ACC112 (cell line): ENCODE results near the gene CACNG1.

ENCODE experiments used
- H2AFZ ChIP-seq: fragments of 200-600 bp; sonication (generic); one replicate; pipeline ENCODE4 v1.6.0; 2017; ENCODE audit warnings: antibody characterized with exemption, low read length; ENCODE audit not compliant: unreplicated experiment
- H3K27ac ChIP-seq: fragments of 200-600 bp; sonication (generic); 2 replicates; pipeline ENCODE4 v1.5.1; 2014; ENCODE audit warnings: low read depth, mild to moderate bottlenecking, antibody characterized with exemption, low read length, moderate library complexity
- H3K27me3 ChIP-seq: fragments of 200-600 bp; sonication (generic); 2 replicates; pipeline ENCODE4 v1.6.1; 2014; ENCODE audit warnings: mild to moderate bottlenecking, antibody characterized with exemption, low read length, moderate library complexity, mixed read lengths; ENCODE audit not compliant: insufficient read depth
- H3K36me3 ChIP-seq: fragments of 200-600 bp; sonication (generic); 2 replicates; pipeline ENCODE4 v1.6.1; 2016; ENCODE audit warnings: mild to moderate bottlenecking, antibody characterized with exemption, low read length, moderate library complexity, mixed read lengths; ENCODE audit not compliant: insufficient read depth
- H3K4me1 ChIP-seq: fragments of 200-600 bp; sonication (generic); one replicate; pipeline ENCODE4 v1.6.1; 2016; ENCODE audit warnings: low read length, mixed read lengths; ENCODE audit not compliant: insufficient read depth, unreplicated experiment, control insufficient read depth
- H3K4me3 ChIP-seq: fragments of 200-600 bp; sonication (generic); 2 replicates; pipeline ENCODE4 v1.5.1; 2014; ENCODE audit warnings: mild to moderate bottlenecking, low read depth, low read length
- H3K79me2 ChIP-seq: fragments of 200-600 bp; sonication (generic); one replicate; pipeline ENCODE4 v1.6.0; 2016; ENCODE audit warnings: low read length; ENCODE audit not compliant: control insufficient read depth, unreplicated experiment, insufficient read depth

The CACNG1 gene

DNA sequence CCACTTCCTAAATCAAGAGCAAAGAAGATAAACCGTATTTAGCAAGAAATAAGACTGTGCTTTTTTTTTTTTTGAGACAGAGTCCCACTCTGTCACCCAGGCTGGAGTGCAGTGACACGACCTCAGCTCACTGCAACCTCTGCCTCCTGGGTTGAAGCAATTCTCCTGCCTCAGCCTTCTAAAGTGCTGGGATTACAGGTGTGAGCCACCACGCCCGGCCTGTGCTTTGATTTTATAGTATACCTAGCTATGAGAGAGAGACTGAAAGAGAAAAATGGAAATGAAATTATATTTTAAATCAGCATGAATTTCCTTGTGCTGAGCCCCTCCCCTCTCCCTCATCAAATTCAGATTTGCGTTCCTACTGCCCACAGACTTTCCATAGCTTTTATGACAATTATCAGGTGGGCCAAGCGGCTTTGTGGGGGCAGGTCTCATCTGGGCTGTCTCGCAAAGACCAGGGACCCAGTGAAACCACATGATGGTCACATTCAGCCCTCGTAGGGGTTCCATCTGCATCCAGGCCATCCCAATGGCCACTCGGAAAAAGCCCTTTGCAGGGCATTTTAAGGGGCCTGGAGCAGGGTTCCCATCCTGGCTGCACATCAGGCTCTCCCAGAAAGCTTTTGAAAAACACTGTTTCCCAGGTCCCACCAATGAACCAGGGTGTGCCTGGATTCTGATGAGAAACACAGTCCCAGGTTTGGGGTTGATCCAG, 8.5 kb downstream of the CACNG1 start:
- no peaks in the 10 kb centered on the region for H3K79me2 ChIP-seq
- no peak overlapping the region for H3K27ac ChIP-seq
- H3K36me3 ChIP-seq: no peaks in the 10 kb centered on the region
- no peak overlapping the region for H3K4me3 ChIP-seq
- peaks cover 24% of the 10 kb centered on the region for H3K27me3 ChIP-seq
- H2AFZ ChIP-seq: no peak overlapping the region
- no peaks in the 10 kb centered on the region for H3K4me1 ChIP-seq

DNA sequence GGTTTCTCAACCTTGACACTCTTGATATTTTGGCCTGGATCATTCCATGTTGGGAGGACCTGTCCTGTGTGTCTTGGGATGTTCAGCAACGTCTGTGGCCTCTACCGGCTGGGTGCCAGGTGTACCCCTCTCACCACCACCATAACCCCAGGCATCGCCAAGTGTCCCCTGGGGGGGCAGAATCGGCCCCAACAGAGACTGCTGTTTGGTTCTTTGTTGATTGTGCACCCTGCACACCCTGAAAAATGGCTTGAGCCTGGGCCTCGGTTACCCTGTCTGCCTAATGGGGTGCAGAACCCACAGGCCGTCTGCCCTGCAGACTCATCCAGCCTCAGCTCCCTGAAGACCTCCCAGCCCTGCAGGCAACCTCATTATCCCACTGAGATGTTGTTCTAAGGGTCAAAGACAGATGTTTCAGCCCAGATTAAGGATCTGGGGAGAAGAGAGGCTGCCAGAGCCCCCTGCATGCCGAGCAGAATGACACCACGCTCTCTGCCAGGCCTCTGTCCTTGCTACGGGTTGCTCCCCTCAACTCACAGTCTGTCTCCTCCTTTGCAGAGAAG, 9.2 kb downstream of the CACNG1 start:
- Histone ChIP-seq H2AFZ (no peak overlapping the region), H3K4me3 (no peak overlapping the region), H3K79me2 (no peaks in the 10 kb centered on the region), H3K27me3 (peaks cover 23% of the 10 kb centered on the region), H3K27ac (no peak overlapping the region), H3K4me1 (no peaks in the 10 kb centered on the region), H3K36me3 (no peaks in the 10 kb centered on the region)

DNA sequence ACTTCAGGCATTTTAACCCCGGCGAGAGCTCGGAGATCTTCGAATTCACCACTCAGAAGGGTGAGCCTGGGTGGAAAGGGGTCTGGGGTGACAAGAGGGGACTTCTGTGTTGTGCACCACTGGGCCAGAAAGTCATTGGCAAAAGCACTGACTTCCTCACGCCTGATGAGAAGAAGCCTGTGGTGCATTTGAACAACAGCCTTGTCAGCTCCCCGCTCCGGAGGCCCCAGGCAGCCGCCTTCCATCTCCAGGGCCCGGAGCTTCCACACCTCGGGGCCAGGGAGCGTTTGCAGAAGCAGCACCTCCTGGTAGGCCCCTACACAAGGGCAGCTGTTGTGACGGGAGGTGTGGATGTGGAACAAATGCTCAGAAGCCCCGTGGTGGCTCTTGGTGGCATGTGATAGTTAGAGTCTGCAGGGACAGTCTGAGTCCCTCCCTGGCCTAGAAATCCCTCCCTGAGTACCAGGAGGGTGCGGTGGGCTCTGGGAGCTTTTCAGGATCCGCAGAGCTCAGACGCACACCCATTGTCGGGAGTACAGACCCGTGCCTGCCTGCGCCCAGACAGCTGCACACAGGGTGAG, 9.7 kb downstream of the CACNG1 start:
- peaks cover 17% of the 10 kb centered on the region for H3K27me3 ChIP-seq
- no peak overlapping the region for H3K27ac ChIP-seq
- H3K79me2 ChIP-seq: no peaks in the 10 kb centered on the region
- no peaks in the 10 kb centered on the region for H3K36me3 ChIP-seq
- H2AFZ ChIP-seq: no peak overlapping the region
- H3K4me3 ChIP-seq: no peak overlapping the region
- H3K4me1 ChIP-seq: no peaks in the 10 kb centered on the region

DNA sequence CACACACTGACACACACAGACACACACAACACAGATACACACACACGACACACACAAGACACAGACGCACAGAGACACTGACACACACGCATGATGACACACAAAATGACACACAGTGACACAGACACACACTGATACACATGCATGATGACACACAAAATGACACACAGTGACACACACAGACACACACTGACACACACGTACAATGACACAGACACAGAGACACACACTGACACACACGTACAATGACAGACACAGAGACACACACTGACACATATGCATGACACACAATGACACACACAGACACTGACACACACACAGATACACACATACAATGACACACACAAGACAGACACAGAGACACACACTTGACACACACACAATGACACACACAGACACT, 10.3 kb downstream of the CACNG1 start:
- Histone ChIP-seq H3K27me3 (peaks cover 12% of the 10 kb centered on the region; the same call in 1 of the 2 replicates), H3K4me1 (no peaks in the 10 kb centered on the region), H2AFZ (no peak overlapping the region), H3K27ac (no peak overlapping the region), H3K36me3 (no peaks in the 10 kb centered on the region), H3K4me3 (no peak overlapping the region), H3K79me2 (no peaks in the 10 kb centered on the region)

DNA sequence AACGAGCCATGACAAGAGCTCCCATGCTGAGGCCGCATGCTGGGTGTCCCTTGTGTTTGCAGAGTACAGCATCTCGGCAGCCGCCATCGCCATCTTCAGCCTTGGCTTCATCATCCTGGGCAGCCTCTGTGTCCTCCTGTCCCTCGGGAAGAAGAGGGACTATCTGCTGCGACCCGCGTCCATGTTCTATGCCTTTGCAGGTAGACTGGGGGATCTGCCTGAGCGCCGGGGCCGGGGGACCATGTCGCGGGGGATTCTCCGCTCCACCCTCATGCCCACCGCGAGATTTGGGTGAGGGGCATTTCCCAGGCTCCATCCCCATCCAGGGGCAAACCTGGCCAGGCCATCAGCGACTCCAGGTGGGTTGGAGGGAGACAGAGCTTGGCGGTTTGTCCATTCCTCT, 10.7 kb downstream of the CACNG1 start:
- no peaks in the 10 kb centered on the region for H3K36me3 ChIP-seq
- no peaks in the 10 kb centered on the region for H3K4me1 ChIP-seq
- H3K27me3 ChIP-seq: peaks cover 8% of the 10 kb centered on the region; the same call in 1 of the 2 replicates
- no peak overlapping the region for H2AFZ ChIP-seq
- no peak overlapping the region for H3K27ac ChIP-seq
- no peak overlapping the region for H3K4me3 ChIP-seq
- H3K79me2 ChIP-seq: no peaks in the 10 kb centered on the region

DNA sequence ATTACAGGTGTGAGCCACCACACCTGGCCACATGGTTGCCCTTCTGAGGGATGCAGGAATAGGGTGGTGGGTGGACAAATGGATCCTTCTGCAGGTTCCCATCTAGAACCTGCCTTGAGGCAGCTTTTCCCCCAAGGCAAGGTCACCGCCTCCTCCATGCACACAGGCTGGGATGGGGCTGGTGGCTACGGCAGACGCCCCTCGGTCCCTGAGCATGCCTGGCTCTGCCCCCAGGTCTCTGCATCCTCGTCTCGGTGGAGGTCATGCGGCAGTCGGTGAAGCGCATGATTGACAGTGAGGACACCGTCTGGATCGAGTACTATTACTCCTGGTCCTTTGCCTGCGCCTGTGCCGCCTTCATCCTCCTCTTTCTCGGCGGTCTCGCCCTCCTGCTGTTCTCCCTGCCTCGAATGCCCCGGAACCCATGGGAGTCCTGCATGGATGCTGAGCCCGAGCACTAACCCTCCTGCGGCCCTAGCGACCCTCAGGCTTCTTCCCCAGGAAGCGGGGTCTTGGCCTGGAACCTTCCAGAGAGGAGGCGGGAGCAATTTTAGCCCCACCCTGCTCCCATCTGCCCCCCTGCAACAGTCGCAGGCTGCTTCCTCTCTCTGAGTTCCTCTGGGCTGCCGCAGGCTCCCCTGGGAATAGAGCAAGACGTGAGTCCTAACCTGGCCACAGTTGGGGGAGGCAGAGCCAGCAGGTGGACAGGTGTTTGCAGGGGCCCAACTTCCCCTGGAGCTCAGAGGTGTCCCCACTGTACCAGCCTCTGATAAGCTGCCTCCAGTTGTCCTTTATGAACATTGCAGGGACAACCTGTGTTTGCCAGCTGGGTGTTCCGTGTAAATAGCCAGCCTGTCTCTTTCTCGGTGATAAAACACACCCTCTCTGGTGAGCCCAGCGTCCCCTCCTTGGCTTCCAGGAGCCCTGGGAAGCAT, 11.7 kb downstream of the CACNG1 start:
- H2AFZ ChIP-seq: no peak overlapping the region
- H3K27ac ChIP-seq: no peak overlapping the region

DNA sequence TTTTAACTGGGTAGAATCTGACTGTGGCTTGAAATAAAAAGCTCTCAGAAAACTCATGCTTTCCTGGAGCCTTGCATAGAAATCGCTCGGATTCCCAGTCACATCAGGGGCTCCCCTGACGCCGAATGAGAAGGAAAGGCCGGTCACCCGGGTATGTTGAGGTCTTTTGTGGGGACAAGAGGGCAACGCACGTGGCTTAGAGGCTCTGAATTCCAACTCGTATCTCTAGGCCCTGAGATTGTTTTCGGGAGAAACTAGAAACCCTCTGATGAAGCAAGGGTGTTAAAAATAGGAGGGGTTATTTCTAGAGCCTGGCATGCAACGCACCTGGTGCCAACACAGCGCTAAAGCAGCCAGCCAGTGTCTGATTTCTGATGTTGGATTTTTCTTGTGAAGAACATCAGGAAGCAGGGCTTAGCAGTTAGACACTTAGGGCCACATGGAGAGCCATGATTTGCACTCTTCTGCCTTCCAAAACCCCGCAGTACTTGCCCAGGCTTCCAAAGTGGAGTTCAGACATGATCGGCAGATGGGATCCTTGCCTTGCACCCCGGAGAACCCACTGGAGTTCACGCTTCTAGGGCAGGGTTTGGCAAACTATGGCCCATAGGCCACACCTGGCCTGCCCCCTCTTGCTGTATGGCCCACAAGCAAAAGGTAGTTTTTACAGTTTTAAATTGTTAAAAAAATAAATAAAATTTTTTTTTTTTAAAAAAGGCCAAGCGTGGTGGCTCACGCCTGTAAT, 12.6 kb downstream of the CACNG1 start:
- Histone ChIP-seq H3K36me3 (no peaks in the 10 kb centered on the region), H3K4me3 (no peak overlapping the region), H3K79me2 (no peaks in the 10 kb centered on the region), H3K27me3 (peaks cover 5% of the 10 kb centered on the region; the same call in 1 of the 2 replicates), H3K4me1 (no peaks in the 10 kb centered on the region), H3K27ac (no peak overlapping the region), H2AFZ (no peak overlapping the region)

More for the DNA sequence above, 11.7 kb downstream of the CACNG1 start:
- Histone ChIP-seq H3K27me3 (peaks cover 5% of the 10 kb centered on the region; the same call in 1 of the 2 replicates), H3K36me3 (no peaks in the 10 kb centered on the region), H3K4me1 (no peaks in the 10 kb centered on the region), H3K79me2 (no peaks in the 10 kb centered on the region), H3K4me3 (no peak overlapping the region)

DNA sequence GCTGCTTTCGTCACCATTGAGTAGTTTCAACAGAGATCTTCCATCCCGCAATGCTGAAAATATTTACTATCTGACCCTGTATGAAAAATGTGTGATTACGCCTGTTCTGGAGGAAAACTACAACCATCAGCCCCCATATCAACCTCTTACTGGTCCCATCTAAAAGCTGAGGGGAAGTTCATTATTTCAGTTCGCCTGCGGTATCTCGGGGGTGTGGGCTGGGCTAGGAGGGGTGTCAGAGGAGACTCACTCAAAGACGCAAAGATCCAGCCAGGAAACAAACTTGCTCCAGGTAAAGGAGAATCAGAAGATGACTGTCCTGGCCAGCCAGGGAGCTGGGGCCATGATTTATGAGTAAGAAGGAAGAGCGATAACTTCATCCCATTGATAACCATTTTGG, 13.7 kb downstream of the CACNG1 start:
- H3K4me3 ChIP-seq: no peak overlapping the region
- H3K79me2 ChIP-seq: no peaks in the 10 kb centered on the region
- H3K36me3 ChIP-seq: no peaks in the 10 kb centered on the region
- H2AFZ ChIP-seq: no peak overlapping the region
- no peaks in the 10 kb centered on the region for H3K27me3 ChIP-seq
- no peak overlapping the region for H3K27ac ChIP-seq
- H3K4me1 ChIP-seq: no peaks in the 10 kb centered on the region

DNA sequence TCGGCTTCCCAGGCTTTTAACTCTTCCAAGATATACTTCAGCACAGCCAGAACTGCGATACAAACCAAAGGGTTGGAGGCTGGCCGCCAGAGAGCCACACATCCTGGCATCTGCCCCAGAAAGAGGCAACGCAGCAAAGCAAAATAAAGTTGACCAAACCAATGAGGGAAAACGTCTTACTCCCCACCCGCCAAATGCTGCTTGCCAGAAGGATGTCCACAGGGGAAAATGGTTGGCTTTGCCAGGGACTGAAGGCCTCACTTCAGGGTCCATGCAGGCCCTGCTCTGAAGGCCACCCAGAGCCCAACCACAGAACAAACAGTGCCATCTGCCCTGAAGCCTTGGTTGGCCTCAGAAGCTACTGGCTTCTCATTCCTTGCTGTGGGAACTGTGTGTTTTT, 15.0 kb downstream of the CACNG1 start:
- Histone ChIP-seq H3K4me3 (no peak overlapping the region), H3K27me3 (no peaks in the 10 kb centered on the region), H3K27ac (no peak overlapping the region), H3K79me2 (no peaks in the 10 kb centered on the region), H3K4me1 (no peaks in the 10 kb centered on the region), H2AFZ (no peak overlapping the region), H3K36me3 (no peaks in the 10 kb centered on the region)

DNA sequence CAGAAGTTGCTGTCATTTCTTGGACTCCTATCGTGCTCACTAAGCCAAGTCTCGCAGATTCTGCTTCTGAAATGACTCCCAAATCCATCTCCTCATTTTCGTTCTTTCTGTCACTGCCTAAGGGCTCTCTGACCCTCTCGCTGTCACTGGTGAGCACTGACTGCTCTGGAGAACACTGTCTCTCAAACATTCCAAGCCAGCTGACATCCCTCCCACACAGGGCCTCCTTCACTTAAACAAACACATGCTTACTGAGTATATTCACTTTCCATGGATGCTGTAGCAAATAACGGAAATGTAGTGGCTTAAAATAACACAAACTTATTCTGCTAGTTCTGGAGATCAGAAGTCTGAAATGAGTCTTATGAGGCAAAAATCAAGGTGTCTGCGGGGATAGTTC, 18.8 kb downstream of the CACNG1 start:
- Histone ChIP-seq H3K27ac (no peak overlapping the region), H2AFZ (no peak overlapping the region), H3K4me3 (no peak overlapping the region), H3K79me2 (no peaks in the 10 kb centered on the region), H3K27me3 (no peaks in the 10 kb centered on the region), H3K36me3 (no peaks in the 10 kb centered on the region), H3K4me1 (no peaks in the 10 kb centered on the region)
